ENCODE data around the gene ATP10D. TPM values are rescaled to one million over a fixed set of nuclear protein-coding genes. Genes with fewer than 3 reads are reported as not detected.
A peak's percentile ranks its signal among the peaks of the same experiment; 100 is the strongest.

ATP10D gene
- total and polyA plus RNA-seq, 9 of the 15 experiments (the other 6 are each of a cell fraction or from before 2014, with no cell fraction given), result 0.10 to 0.36 (median 0.19) TPM; not detected in 1

- TF ChIP-seq PCBP1 (IDR thresholded peaks at IDR 0.05; ENCODE audit: low read depth, low read length, poor library complexity, severe bottlenecking), result no peak
- TF ChIP-seq PTTG1 (tag; IDR thresholded peaks at IDR 0.05; ENCODE audit: low read depth), result no peak
- TF ChIP-seq TAL1 (IDR thresholded peaks at IDR 0.05), result no peak
- no peak for TF ChIP-seq SREBF2 (CRISPR knock-in tag; IDR thresholded peaks at IDR 0.05)
- no peak for TF ChIP-seq STAT6 (CRISPR knock-in tag; IDR thresholded peaks at IDR 0.05)
- TF ChIP-seq TFAP4 (CRISPR knock-in tag; IDR thresholded peaks at IDR 0.05; ENCODE audit: borderline replicate concordance), result peak; percentile 84; the same call in 1 of the 2 replicates
- TF ChIP-seq DLX4 (CRISPR knock-in tag; IDR thresholded peaks at IDR 0.05), result no peak
- peak in 1 of 2 experiments; percentile 72; a peak in 1 of 4 replicates for TF ChIP-seq CSDE1 (IDR thresholded peaks at IDR 0.05)
Observed at GRCh38 chr4:47463235-47463956, 21.7 kb upstream of the ATP10D start, which contains the start of gene COMMD8 (continued).
